T-helper 22 cell (primary cell): ENCODE results near the gene PTPN4.
"Not testable (repeated sequence)": the region's sequence is repeated elsewhere in the genome, so short reads cannot be mapped to it uniquely, and the experiment has no call there.

ENCODE experiments used
- DNase-seq: peaks from one replicate; pipeline ENCODE4 v3.0.0-alpha.2; 2020; ENCODE audit warnings: low read depth

PTPN4 gene

DNA sequence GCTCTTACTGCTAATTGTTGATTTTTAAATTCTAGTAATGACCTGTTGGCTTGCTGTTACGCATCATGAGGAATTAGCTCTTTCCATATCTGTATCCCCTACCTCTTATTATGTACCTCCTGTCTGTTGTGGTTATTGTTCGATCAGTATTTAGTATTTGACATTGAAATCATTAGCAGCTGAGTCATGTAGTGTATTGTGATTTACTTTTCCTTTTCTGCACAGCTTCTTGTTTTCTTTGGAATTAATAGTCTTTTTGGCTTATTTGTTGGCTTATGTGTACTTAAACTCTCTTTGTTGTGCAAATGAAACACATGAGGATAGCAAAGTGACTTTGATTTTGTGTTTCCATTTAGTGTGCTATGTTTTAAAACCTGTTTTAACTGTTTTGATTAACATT, 257.5 kb downstream of the PTPN4 start:
- no peak for DNase-seq

DNA sequence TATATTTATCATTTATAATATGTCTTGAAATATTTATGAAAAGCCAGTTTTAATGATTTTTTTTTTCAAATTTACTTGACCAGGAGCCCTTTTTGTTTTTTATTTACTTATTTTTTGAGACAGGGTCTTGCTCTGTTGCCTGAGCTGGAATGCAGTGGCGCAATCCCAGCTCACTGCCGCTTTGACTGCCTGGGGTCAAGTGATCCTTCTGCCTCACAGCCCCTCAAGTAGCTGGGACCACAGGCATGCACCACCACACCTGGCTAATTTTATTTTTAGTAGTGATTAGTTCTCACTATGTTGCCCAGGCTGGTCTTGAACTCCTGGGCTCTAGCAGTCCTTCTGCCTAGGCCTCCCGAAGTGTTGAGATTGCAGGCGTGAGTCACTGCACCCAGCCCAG, 258.8 kb downstream of the PTPN4 start:
- DNase-seq, result no peak

DNA sequence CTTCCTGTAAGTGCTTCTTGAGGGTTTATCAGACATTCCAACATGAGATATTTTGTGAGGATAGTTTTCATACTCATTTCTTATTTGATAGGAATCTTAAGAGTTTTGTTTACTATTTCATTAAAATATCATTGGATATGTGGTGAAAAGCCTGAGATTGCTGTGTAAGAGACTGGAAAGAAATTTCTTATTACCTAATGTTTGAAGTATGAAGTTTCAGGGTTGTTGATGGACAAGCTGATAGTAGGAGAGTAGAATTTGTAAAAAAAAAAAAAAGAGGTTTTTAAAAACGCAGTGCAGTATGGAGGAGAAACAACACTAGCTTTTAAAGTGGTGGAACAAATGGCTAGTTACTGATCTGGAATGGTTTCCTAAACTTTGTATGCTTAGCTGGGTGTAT, 260.8 kb downstream of the PTPN4 start:
- DNase-seq, result no peak

DNA sequence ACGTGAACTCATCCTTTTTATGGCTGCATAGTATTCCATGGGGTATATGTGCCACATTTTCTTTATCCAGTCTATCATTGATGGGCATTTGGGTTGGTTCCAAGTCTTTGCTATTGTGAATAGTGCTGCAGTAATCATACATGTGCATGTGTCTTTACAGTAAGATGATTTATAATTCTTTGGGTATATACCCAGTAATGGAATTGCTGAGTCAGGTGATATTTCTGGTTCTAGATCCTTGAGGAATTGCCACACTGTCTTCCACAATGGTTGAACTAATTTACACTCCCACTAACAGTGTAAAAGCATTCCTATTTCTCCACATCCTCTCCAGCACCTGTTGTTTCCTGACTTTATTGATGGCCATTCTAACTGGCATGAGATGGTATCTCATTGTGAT, 262.8 kb downstream of the PTPN4 start:
- not testable (repeated sequence) for DNase-seq

DNA sequence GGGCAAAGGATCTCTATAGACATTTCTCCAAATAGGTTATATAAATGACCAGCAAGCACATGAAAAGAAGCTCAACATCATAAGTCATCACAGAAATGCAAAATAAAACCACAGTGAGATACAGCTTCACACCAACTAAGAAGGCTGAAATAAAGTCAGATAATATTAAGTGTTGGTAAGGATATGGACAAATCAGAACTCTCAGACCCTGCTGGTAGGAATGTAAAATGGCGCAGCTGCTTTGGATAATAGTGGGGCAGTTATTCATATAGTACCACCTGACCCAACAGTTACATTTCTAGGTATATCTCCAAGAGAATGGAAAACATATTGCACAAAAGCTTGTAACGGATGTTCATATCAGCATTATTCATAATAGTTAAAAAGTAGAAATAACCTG, 267.2 kb downstream of the PTPN4 start:
- DNase-seq, result no peak

DNA sequence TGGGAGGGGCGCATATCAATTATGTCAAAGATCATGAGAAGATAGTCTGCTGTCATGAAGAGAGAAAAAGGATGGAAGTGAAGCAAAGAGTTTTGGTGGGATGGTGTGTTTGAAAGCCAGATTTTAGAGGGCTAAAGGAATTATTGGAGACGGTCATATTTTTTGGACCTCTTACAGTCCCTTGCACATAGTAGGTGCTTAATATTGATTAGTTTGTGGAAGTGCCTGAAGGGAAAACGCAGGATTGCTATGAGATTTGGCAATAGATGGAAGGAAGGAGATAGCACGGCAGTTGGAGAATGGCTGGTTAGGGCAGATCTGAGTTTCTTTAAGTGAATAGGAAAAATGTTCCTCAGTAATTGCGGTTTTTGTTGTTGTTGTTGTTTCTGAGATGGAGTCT, 269.1 kb downstream of the PTPN4 start:
- no peak for DNase-seq

DNA sequence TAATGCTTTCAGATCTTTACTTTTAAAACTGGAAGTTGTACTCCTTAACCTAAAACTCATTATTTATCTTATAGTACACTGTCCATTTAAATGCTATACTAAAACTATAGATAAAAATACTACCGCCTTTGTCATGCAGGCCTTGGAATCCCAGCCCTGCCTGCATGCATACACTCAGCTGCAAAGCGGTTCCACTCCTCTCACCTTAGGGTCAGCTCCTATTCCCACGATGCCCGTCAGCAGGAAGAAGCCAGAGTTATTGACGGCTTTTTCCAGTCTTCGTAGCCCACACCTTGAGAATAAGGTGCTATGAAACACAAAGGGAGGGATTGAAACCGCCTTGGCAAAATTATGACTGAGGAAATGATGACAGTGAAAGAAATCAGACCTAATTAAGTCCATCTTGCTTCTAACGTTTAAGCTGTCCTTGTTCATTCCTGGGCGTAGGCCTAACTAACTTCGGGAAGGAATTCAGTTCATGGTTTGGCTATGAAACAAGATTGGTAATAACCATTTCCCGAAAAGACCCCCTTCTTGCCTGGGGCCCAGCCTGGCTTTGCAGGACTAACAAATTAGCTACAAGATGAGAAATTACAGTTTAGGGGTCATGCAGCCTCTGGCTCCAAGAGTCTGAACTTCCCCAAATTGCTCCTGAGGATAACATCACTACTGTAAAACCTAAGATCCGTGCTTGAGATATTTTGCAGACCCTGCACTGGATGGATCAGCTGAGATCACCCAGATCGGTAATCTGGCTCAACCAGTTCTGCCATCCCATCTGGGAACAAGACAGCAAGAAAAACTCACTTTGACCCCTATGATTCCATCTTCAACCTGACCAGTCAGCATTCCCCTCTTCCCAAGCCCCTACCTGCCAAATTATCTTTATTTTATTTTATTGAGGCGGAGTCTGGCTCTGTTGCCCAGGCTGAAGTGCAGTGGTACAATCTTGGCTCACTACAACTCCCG, 270.2 kb downstream of the PTPN4 start:
- no peak for DNase-seq

DNA sequence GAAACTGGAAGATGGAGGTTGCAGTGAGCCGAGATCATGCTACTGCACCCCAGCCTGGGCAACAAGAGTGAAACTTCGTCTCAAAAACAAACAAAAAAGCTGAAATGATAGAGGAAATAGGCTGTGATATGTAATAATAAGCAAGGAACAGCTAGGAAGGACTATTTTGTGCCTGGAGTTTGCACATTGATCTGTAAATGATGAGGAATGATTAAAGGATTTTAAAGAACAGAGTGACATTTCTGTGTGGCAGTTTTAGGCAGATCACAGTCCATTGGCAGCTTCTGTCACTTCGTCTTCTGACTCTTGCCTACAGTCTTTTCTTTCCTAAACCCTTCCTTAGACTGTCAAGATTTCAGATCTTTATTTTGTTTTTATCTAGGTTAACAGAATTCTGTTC, 272.6 kb downstream of the PTPN4 start:
- no peak for DNase-seq
